H9 (cell line): ENCODE results near the gene GMCL1. TPM values are rescaled to one million over a fixed set of nuclear protein-coding genes. Genes with fewer than 3 reads are reported as not detected.

Source experiments
- DNase-seq: peaks from one replicate; pipeline ENCODE4 v3.0.0-alpha.2; 2017
- H2AFZ ChIP-seq: one replicate; pipeline ENCODE4 v1.6.1; 2013; ENCODE audit warnings: mild to moderate bottlenecking, low read length, control low read depth, moderate library complexity
- H2AK5ac ChIP-seq: 2 replicates; pipeline ENCODE4 v1.6.1; 2013; ENCODE audit warnings: low read length, control low read depth, mixed read lengths; ENCODE audit not compliant: insufficient read length
- H2BK120ac ChIP-seq: one replicate; pipeline ENCODE4 v1.6.1; 2013; ENCODE audit warnings: low read depth, mild to moderate bottlenecking, low read length, control low read depth, inconsistent platforms; ENCODE audit not compliant: poor library complexity, severe bottlenecking
- H2BK12ac ChIP-seq: 2 replicates; pipeline ENCODE4 v1.6.1; 2013; ENCODE audit warnings: low read length, control low read depth, mixed read lengths, low read depth; ENCODE audit not compliant: insufficient read length
- H2BK15ac ChIP-seq: 2 replicates; pipeline ENCODE4 v1.6.1; 2013; ENCODE audit warnings: low read depth, low read length, control low read depth
- H2BK20ac ChIP-seq: one replicate; pipeline ENCODE4 v1.6.1; 2013; ENCODE audit warnings: low read depth, mild to moderate bottlenecking, low read length, control low read depth, inconsistent platforms; ENCODE audit not compliant: poor library complexity, severe bottlenecking
- H2BK5ac ChIP-seq: 2 replicates; pipeline ENCODE4 v1.6.1; 2013; ENCODE audit warnings: low read length, control low read depth, mixed read lengths; ENCODE audit not compliant: insufficient read length
- H3K14ac ChIP-seq: 2 replicates; pipeline ENCODE4 v1.6.1; 2013; ENCODE audit warnings: low read length, control low read depth; ENCODE audit not compliant: insufficient read depth
- H3K18ac ChIP-seq: 2 replicates; pipeline ENCODE4 v1.6.1; 2013; ENCODE audit warnings: low read depth, mild to moderate bottlenecking, mixed read lengths, low read length, control low read depth; ENCODE audit not compliant: insufficient read length
- H3K23ac ChIP-seq: 2 replicates; pipeline ENCODE4 v1.6.1; 2013; ENCODE audit warnings: low read length, control low read depth, mixed read lengths, low read depth; ENCODE audit not compliant: insufficient read length
- H3K23me2 ChIP-seq: 2 replicates; pipeline ENCODE4 v1.6.1; 2013; ENCODE audit warnings: low read depth, mild to moderate bottlenecking, mixed read lengths, low read length, control low read depth; ENCODE audit not compliant: insufficient read length, poor library complexity, severe bottlenecking
- H3K27ac ChIP-seq: 2 replicates; pipeline ENCODE4 v1.5.1; 2013; ENCODE audit warnings: low read length, control low read depth, mixed read lengths, low read depth; ENCODE audit not compliant: insufficient read length
- H3K27me3 ChIP-seq: 2 replicates; pipeline ENCODE4 v1.6.1; 2013; ENCODE audit warnings: low read length, control low read depth, inconsistent platforms; ENCODE audit not compliant: insufficient read depth
- H3K4ac ChIP-seq: 2 replicates; pipeline ENCODE4 v1.6.1; 2013; ENCODE audit warnings: low read depth, mild to moderate bottlenecking, control low read depth, inconsistent platforms, low read length, moderate library complexity
- H3K4me1 ChIP-seq: 2 replicates; pipeline ENCODE4 v1.6.1; 2013; ENCODE audit warnings: low read length, control low read depth, inconsistent platforms; ENCODE audit not compliant: insufficient read depth
- H3K4me2 ChIP-seq: 2 replicates; pipeline ENCODE4 v1.6.1; 2013; ENCODE audit warnings: low read length, control low read depth, mixed read lengths; ENCODE audit not compliant: insufficient read length, insufficient read depth
- H3K56ac ChIP-seq: 2 replicates; pipeline ENCODE4 v1.6.1; 2013; ENCODE audit warnings: low read depth, mild to moderate bottlenecking, mixed read lengths, low read length, control low read depth; ENCODE audit not compliant: insufficient read length
- H3K79me1 ChIP-seq: 2 replicates; pipeline ENCODE4 v1.6.1; 2013; ENCODE audit warnings: low read depth, mild to moderate bottlenecking, moderate library complexity, low read length, control low read depth, inconsistent platforms; ENCODE audit not compliant: insufficient read depth, poor library complexity, severe bottlenecking
- H3K79me2 ChIP-seq: 2 replicates; pipeline ENCODE4 v1.6.1; 2013; ENCODE audit warnings: low read length, control low read depth, inconsistent platforms; ENCODE audit not compliant: insufficient read depth
- H3K9ac ChIP-seq: 2 replicates; pipeline ENCODE4 v1.6.1; 2013; ENCODE audit warnings: low read length, control low read depth, mixed read lengths; ENCODE audit not compliant: insufficient read length; ENCODE audit errors: extremely low read depth
- H3K9me3 ChIP-seq: one replicate; pipeline ENCODE4 v1.6.1; 2013; ENCODE audit warnings: low read depth, low read length, inconsistent platforms; ENCODE audit not compliant: control insufficient read depth
- H3T11ph ChIP-seq: one replicate; pipeline ENCODE4 v1.6.1; 2013; ENCODE audit warnings: mild to moderate bottlenecking, low read length, control low read depth, inconsistent platforms
- H4K20me1 ChIP-seq: one replicate; pipeline ENCODE4 v1.6.1; 2013; ENCODE audit not compliant: control insufficient read depth, insufficient read length, insufficient read depth
- H4K5ac ChIP-seq: 2 replicates; pipeline ENCODE4 v1.6.1; 2013; ENCODE audit warnings: low read depth, mild to moderate bottlenecking, mixed read lengths, low read length, control low read depth; ENCODE audit not compliant: insufficient read length
- H4K8ac ChIP-seq: replicated peaks from 2 replicates; pipeline ENCODE4 v1.6.1; 2013; ENCODE audit warnings: low read length, control low read depth, mixed read lengths, low read depth; ENCODE audit not compliant: insufficient read length
- H4K91ac ChIP-seq: 2 replicates; pipeline ENCODE4 v1.6.1; 2013; ENCODE audit warnings: low read depth, mild to moderate bottlenecking, moderate library complexity, mixed read lengths, low read length, control low read depth; ENCODE audit not compliant: insufficient read length
- H3K27ac Mint-ChIP-seq, 3 experiments: 2 replicates in 2 of 3; 3 replicates in 1 of 3; pipeline ENCODE4 v1.8.0; 2020 to 2021; ENCODE audit warnings: mixed read lengths in 3 of 3, mild to moderate bottlenecking in 1 of 3, moderate library complexity in 1 of 3
- H3K27me3 Mint-ChIP-seq: 2 replicates; pipeline ENCODE4 v1.8.0; 2021; ENCODE audit warnings: low read depth, mild to moderate bottlenecking, moderate library complexity, mixed read lengths
- H3K36me3 Mint-ChIP-seq, 3 experiments: 2 replicates in 2 of 3; 3 replicates in 1 of 3; pipeline ENCODE4 v1.8.0; 2020 to 2021; ENCODE audit warnings: low read depth in 3 of 3, mixed read lengths in 3 of 3; ENCODE audit not compliant: insufficient read depth in 1 of 3
- H3K4me1 Mint-ChIP-seq, 2 experiments: 2 replicates each; pipeline ENCODE4 v1.8.0; 2020; ENCODE audit warnings: mixed read lengths in 2 of 2
- H3K4me3 Mint-ChIP-seq, 2 experiments: 2 replicates in 1 of 2; 3 replicates in 1 of 2; pipeline ENCODE4 v1.8.0; 2020 to 2021; ENCODE audit warnings: mild to moderate bottlenecking in 2 of 2, mixed read lengths in 2 of 2, moderate library complexity in 1 of 2
- H3K9me3 Mint-ChIP-seq, 2 experiments: 2 replicates in 1 of 2; 3 replicates in 1 of 2; pipeline ENCODE4 v1.8.0; 2020; ENCODE audit warnings: mild to moderate bottlenecking in 2 of 2, mixed read lengths in 2 of 2, moderate library complexity in 1 of 2
- CTCF ChIP-seq: fragments of 200-600 bp; sonication (generic); conservative IDR thresholded peaks from 3 replicates; pipeline ENCODE4 v1.8.0; 2021; ENCODE audit warnings: antibody characterized with exemption, mild to moderate bottlenecking
- WGBS: extraction: QIAGEN DNeasy Blood & Tissue Kit; methylation state at CpG from one replicate; pipeline ENCODE4 v1.1.7; 2013; ENCODE audit warnings: missing lambda C conversion rate, low lambda C conversion rate, mixed read lengths; ENCODE audit not compliant: insufficient read length; ENCODE audit errors: extremely low coverage; 5-methylcytosine and 5-hydroxymethylcytosine counted together
- total RNA-seq: library from RNA; stranded (reverse); gene quantifications from 2 replicates; pipeline ENCODE4 v1.2.1, GENCODE V29; 2021

GMCL1 gene
- total RNA-seq, 1 experiment from 2014 or later = 18.6 TPM

DNA sequence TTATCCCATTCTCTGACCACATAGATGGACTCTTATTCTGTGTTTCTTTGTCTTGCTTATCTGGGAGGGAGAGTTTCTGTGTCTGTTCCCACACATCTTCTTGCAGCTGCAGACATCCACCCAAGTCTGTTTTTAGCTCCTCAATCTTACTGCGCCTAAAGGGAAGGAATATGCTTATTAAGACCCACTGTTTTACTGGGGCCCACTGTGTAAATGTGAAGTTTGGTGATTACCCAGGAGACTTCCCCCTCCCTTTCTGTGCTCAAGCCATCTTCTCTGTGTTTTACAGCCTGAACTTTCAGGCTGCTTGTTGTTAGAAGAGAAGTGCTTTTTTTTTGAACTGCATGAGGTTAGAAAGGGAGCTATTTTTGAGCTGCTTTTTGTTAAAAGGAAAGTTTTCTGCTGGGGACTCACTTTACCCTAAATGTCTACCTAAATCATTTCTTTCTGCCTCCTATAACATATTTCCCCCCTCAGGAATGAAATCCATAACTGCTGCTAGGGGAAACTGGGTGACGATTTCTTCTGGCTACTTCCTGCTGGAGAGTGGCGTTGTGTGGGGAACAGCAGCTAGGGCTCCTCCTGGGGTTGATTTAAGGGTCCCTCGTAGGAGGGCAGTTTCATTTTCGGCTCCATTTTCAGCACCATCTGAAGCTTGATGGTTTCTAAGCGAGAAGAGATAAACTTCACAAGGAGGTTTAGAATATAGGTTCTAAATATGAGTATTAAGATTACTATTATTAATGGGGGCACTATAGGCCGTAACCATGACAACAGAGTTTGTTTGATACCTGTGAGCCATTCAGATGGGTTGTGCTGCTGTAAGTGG is 39.5 kb upstream of the GMCL1 start:
- H3K79me1 ChIP-seq = no peaks in the 10 kb centered on the region
- Mint-ChIP-seq H3K36me3 (no peaks in the 10 kb centered on the region), H3K4me1 (peaks cover 15 to 26% of the 10 kb centered on the region in 2 experiments), H3K9me3 (no peaks in the 10 kb centered on the region), H3K4me3 (no peak overlapping the region), H3K27ac (peak overlapping the region; percentile 8 to 93 (median 26); a peak in 5 of 7 replicates), H3K27me3 (no peaks in the 10 kb centered on the region)
- H3K9ac ChIP-seq = no peak overlapping the region
- no peak overlapping the region for H2AFZ ChIP-seq
- no peak overlapping the region for H2AK5ac ChIP-seq
- H3K14ac ChIP-seq = peak overlapping the region; percentile 54; the same call in 1 of the 2 replicates
- H3K23ac ChIP-seq = no peak overlapping the region
- no peak for DNase-seq
- H3K4me1 ChIP-seq = peaks cover 3% of the 10 kb centered on the region; the same call in 1 of the 2 replicates
- no peak overlapping the region for H4K91ac ChIP-seq
- H2BK20ac ChIP-seq = peak overlapping the region; percentile 1
- no peak overlapping the region for H3T11ph ChIP-seq
- H3K27ac ChIP-seq = peak overlapping the region; percentile 59
- TF ChIP-seq CTCF = no peak
- no peak overlapping the region for H3K4me2 ChIP-seq
- H2BK5ac ChIP-seq = no peak overlapping the region
- peak overlapping the region; percentile 38 for H2BK12ac ChIP-seq
- H3K4ac ChIP-seq = no peak overlapping the region; the same call in 1 of the 2 replicates
- H3K18ac ChIP-seq = peak overlapping the region; percentile 54
- H3K79me2 ChIP-seq = no peaks in the 10 kb centered on the region
- no peaks in the 10 kb centered on the region for H4K20me1 ChIP-seq
- no peak overlapping the region for H3K56ac ChIP-seq
- H4K8ac ChIP-seq = no peak overlapping the region
- no CpG with 5 or more reads among the region's 7 CpGs for WGBS
- H4K5ac ChIP-seq = no peak overlapping the region
- no peaks in the 10 kb centered on the region for H3K27me3 ChIP-seq
- no peaks in the 10 kb centered on the region for H3K23me2 ChIP-seq
- peak overlapping the region; percentile 26 for H2BK120ac ChIP-seq
- no peak overlapping the region for H2BK15ac ChIP-seq
- H3K9me3 ChIP-seq = no peaks in the 10 kb centered on the region
